Activated effector memory CD4-positive, alpha-beta T cell treated with anti-CD3 and anti-CD28 coated beads, Interleukin-2, amount 50 U/mL, for 16 hours (primary cell): ENCODE data around the gene PCDH7.

ENCODE experiments used
- DNase-seq: peaks from one replicate; pipeline ENCODE4 v3.0.0-alpha.2; 2020

Gene PCDH7

GRCh38 chr4:30720021-30720660 lies at the start of gene PCDH7:
TSS of gene PCDH7 (plus strand) at chr4:30720369. CDS start at chr4:30721423, 1,054 bp downstream.
- no peak for DNase-seq

GRCh38 chr4:30671926-30672448 lies 48.2 kb upstream of the PCDH7 start:
- no peak for DNase-seq

- DNase-seq = no peak
These were observed 24.0 kb upstream of the PCDH7 start for GRCh38 chr4:30696191-30696590.

GRCh38 chr4:30714408-30715031 lies 5.6 kb upstream of the PCDH7 start:
- no peak for DNase-seq

GRCh38 chr4:30716158-30716557 lies 4.0 kb upstream of the PCDH7 start:
- DNase-seq = no peak

- DNase-seq = no peak
These were observed 3.4 kb upstream of the PCDH7 start for GRCh38 chr4:30716681-30717207.

GRCh38 chr4:30717208-30718020 lies 2.8 kb upstream of the PCDH7 start:
- DNase-seq = no peak

- no peak for DNase-seq
These were observed 2.1 kb upstream of the PCDH7 start for GRCh38 chr4:30718021-30718542.

GRCh38 chr4:30718641-30719453 lies 1.3 kb upstream of the PCDH7 start:
- no peak for DNase-seq

- no peak for DNase-seq
These were observed 632 bp upstream of the PCDH7 start for GRCh38 chr4:30719454-30720020.

GRCh38 chr4:30720661-30721184 lies 554 bp downstream of the PCDH7 start:
- no peak for DNase-seq

- no peak for DNase-seq
These were observed 1.3 kb downstream of the PCDH7 start for GRCh38 chr4:30721185-30722091.

- no peak for DNase-seq
These were observed 1.9 kb downstream of the PCDH7 start for GRCh38 chr4:30722092-30722358.

- DNase-seq = no peak
These were observed 2.4 kb downstream of the PCDH7 start for GRCh38 chr4:30722359-30723200.

- no peak for DNase-seq
These were observed 3.2 kb downstream of the PCDH7 start for GRCh38 chr4:30723201-30723955.

- no peak for DNase-seq
These were observed 4.1 kb downstream of the PCDH7 start for GRCh38 chr4:30724247-30724646.

- DNase-seq = no peak
These were observed 5.4 kb downstream of the PCDH7 start for GRCh38 chr4:30725562-30725961.

GRCh38 chr4:30726090-30726675 lies 6.0 kb downstream of the PCDH7 start:
- no peak for DNase-seq

- DNase-seq = no peak
These were observed 7.2 kb downstream of the PCDH7 start for GRCh38 chr4:30727409-30727808.
